H7 (cell line): ENCODE measurements around the gene GLB1L3. TPM values are rescaled to one million over a fixed set of nuclear protein-coding genes. Genes with fewer than 3 reads are reported as not detected.

Source experiments
- DNase-seq: peaks from one replicate; pipeline ENCODE4 v3.0.0; 2012
- H3K27me3 ChIP-seq: 2 replicates; pipeline ENCODE4 v1.6.0; 2011; ENCODE audit warnings: mild to moderate bottlenecking, low read length; ENCODE audit not compliant: control insufficient read depth, insufficient read depth
- H3K36me3 ChIP-seq: replicated peaks from 2 replicates; pipeline ENCODE4 v1.5.1; 2011; ENCODE audit warnings: low read length; ENCODE audit not compliant: control insufficient read depth, insufficient read depth
- H3K4me3 ChIP-seq: 2 replicates; pipeline ENCODE4 v1.5.1; 2011; ENCODE audit warnings: low read depth, mild to moderate bottlenecking, control low read depth, low read length, moderate library complexity; ENCODE audit not compliant: insufficient read depth
- total RNA-seq: library from RNA; depleted of rRNA; stranded (reverse); fragments of >200 nt; shearing (Covaris generic); gene quantifications from 2 replicates; pipeline ENCODE4 v1.2.3, GENCODE V29; 2014; rRNA removed

Gene GLB1L3
- total RNA-seq = 24.0 and 35.0 TPM in 2 replicates

GRCh38 chr11:134275534-134276395, at the start of gene GLB1L3:
GLB1L3 (plus strand) TSS chr11:134276379; CDS start chr11:134276741, 362 bp downstream.
- DNase-seq = peak; percentile 87
- Histone ChIP-seq H3K36me3 (no peaks in the 10 kb centered on the region), H3K27me3 (peaks cover 4% of the 10 kb centered on the region; the same call in 1 of the 2 replicates), H3K4me3 (peak within 1 kb of the TSS; percentile 84)

GRCh38 chr11:134226806-134227325, 49.3 kb upstream of the GLB1L3 start:
- DNase-seq = no peak
- Histone ChIP-seq H3K27me3 (peaks cover 5% of the 10 kb centered on the region), H3K4me3 (no peak overlapping the region), H3K36me3 (no peaks in the 10 kb centered on the region)

GRCh38 chr11:134228625-134229024, 47.6 kb upstream of the GLB1L3 start:
- DNase-seq = no peak
- H3K4me3 ChIP-seq = no peak overlapping the region
- peaks cover 5% of the 10 kb centered on the region for H3K27me3 ChIP-seq

GRCh38 chr11:134229126-134229790, 46.9 kb upstream of the GLB1L3 start:
- peaks cover 5% of the 10 kb centered on the region for H3K27me3 ChIP-seq
- no peak for DNase-seq
- H3K36me3 ChIP-seq = no peaks in the 10 kb centered on the region
- H3K4me3 ChIP-seq = no peak overlapping the region

More at GRCh38 chr11:134228625-134229024, 47.6 kb upstream of the GLB1L3 start:
- no peaks in the 10 kb centered on the region for H3K36me3 ChIP-seq

- peaks cover 2% of the 10 kb centered on the region for H3K27me3 ChIP-seq
- DNase-seq = no peak
- no peaks in the 10 kb centered on the region for H3K36me3 ChIP-seq
- H3K4me3 ChIP-seq = no peak overlapping the region
Observed at GRCh38 chr11:134230339-134230738, 45.8 kb upstream of the GLB1L3 start.

- Histone ChIP-seq H3K36me3 (no peaks in the 10 kb centered on the region), H3K4me3 (no peak overlapping the region), H3K27me3 (no peaks in the 10 kb centered on the region)
- DNase-seq = no peak
Observed at GRCh38 chr11:134231958-134232659, 44.1 kb upstream of the GLB1L3 start.

- Histone ChIP-seq H3K36me3 (no peaks in the 10 kb centered on the region), H3K4me3 (no peak overlapping the region), H3K27me3 (no peaks in the 10 kb centered on the region)
- DNase-seq = no peak
Observed at GRCh38 chr11:134233729-134234179, 42.4 kb upstream of the GLB1L3 start.

GRCh38 chr11:134235399-134235798, 40.8 kb upstream of the GLB1L3 start:
- H3K27me3 ChIP-seq = no peaks in the 10 kb centered on the region
- no peak overlapping the region for H3K4me3 ChIP-seq
- no peaks in the 10 kb centered on the region for H3K36me3 ChIP-seq
- DNase-seq = no peak

GRCh38 chr11:134236834-134237556, 39.2 kb upstream of the GLB1L3 start:
- Histone ChIP-seq H3K4me3 (no peak overlapping the region), H3K36me3 (no peaks in the 10 kb centered on the region), H3K27me3 (no peaks in the 10 kb centered on the region)
- DNase-seq = no peak

- Histone ChIP-seq H3K27me3 (no peaks in the 10 kb centered on the region), H3K36me3 (no peaks in the 10 kb centered on the region), H3K4me3 (no peak overlapping the region)
- DNase-seq = no peak
Observed at GRCh38 chr11:134237557-134237922, 38.6 kb upstream of the GLB1L3 start.

GRCh38 chr11:134238956-134239355, 37.2 kb upstream of the GLB1L3 start:
- DNase-seq = no peak
- H3K4me3 ChIP-seq = no peak overlapping the region
- peaks cover 3% of the 10 kb centered on the region for H3K36me3 ChIP-seq
- no peaks in the 10 kb centered on the region for H3K27me3 ChIP-seq

- no peak for DNase-seq
- H3K4me3 ChIP-seq = no peak overlapping the region
- peaks cover 4% of the 10 kb centered on the region for H3K36me3 ChIP-seq
- no peaks in the 10 kb centered on the region for H3K27me3 ChIP-seq
Observed at GRCh38 chr11:134240592-134240991, 35.6 kb upstream of the GLB1L3 start.

GRCh38 chr11:134242376-134242775, 33.8 kb upstream of the GLB1L3 start:
- no peak for DNase-seq
- no peaks in the 10 kb centered on the region for H3K27me3 ChIP-seq
- peaks cover 6% of the 10 kb centered on the region for H3K36me3 ChIP-seq
- H3K4me3 ChIP-seq = no peak overlapping the region

GRCh38 chr11:134243913-134244312, 32.3 kb upstream of the GLB1L3 start:
- DNase-seq = no peak
- Histone ChIP-seq H3K36me3 (peaks cover 9% of the 10 kb centered on the region), H3K27me3 (no peaks in the 10 kb centered on the region), H3K4me3 (no peak overlapping the region)
